ENCODE data around the gene SLC22A23.

The SLC22A23 gene

GRCh38 chr6:3422435-3423070 lies 34.3 kb downstream of the SLC22A23 start:
- in situ Hi-C loops (cut with HindIII; ENCODE audit: low pct_unique_long_range_greater_than_20kb, low sequenced_read_pairs) = no loop called here
- no peak for TF ChIP-seq JUND (IDR thresholded peaks at IDR 0.05; ENCODE audit: low read depth)
- DNase-seq (ENCODE audit: low read depth in 1 of 2, low spot score in 1 of 2) = no peak

- in situ Hi-C loops (cut with HindIII; ENCODE audit: low pct_unique_long_range_greater_than_20kb, low sequenced_read_pairs) = no loop called here
- TF ChIP-seq JUND (IDR thresholded peaks at IDR 0.05; ENCODE audit: low read depth) = no peak
- no peak for DNase-seq (ENCODE audit: low read depth in 1 of 2, low spot score in 1 of 2)
Observed at GRCh38 chr6:3421791-3422434, 34.9 kb downstream of the SLC22A23 start.

DNA sequence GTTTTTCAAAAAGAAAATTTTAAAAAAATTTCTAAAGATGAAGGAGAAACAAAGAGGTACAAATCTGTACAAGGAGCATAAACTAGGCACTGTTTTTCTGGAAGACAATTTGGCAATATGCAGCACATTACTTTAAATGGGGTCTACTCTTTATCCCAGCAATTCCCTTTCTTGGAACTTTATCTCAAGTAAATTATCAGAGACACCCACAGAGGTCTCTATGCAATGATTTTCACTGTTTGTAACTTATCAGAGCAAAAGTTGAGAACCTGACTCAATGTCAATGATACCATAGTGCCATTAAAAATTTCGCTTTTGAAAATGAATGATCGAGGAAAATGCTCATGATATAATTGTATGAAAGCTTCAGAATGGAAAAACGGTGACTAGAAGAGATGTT lies 35.7 kb downstream of the SLC22A23 start:
- no peak for TF ChIP-seq JUND (IDR thresholded peaks at IDR 0.05; ENCODE audit: low read depth)
- in situ Hi-C loops (cut with HindIII; ENCODE audit: low pct_unique_long_range_greater_than_20kb, low sequenced_read_pairs) = no loop called here
- no peak for DNase-seq (ENCODE audit: low read depth in 1 of 2, low spot score in 1 of 2)

GRCh38 chr6:3419624-3420272 lies 37.1 kb downstream of the SLC22A23 start:
- in situ Hi-C loops (cut with HindIII; ENCODE audit: low pct_unique_long_range_greater_than_20kb, low sequenced_read_pairs) = no loop called here
- TF ChIP-seq JUND (IDR thresholded peaks at IDR 0.05; ENCODE audit: low read depth) = no peak
- DNase-seq (ENCODE audit: low read depth in 1 of 2, low spot score in 1 of 2) = peak in 1 of 2 experiments; percentile 44

DNA sequence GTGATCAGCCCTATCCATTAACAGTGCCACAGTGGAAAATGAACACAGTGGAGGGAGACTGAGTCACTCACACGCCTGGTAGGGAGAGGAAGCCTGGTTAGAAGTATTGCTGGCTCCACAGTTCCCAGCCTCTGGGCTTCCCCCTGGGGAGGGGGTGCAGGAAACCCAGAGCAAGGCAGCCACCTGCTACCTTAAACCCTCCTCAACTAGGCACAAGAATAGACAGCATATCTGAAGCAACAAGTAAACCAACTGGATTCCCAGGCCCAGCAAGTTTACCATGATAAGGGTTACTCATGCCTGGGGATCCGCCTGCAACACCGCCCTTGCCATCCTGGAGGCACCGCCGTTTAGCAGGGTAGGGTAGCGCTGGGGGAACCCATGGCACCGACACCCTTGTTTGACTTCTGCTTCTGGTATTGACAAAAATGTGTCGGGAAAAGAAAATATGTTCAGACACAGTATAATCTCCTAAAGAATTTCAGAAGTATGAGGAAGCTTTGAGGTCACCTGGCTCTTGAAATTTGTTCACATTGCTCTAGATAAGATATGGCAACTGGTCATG lies 38.3 kb downstream of the SLC22A23 start:
- in situ Hi-C loops (cut with HindIII; ENCODE audit: low pct_unique_long_range_greater_than_20kb, low sequenced_read_pairs) = no loop called here
- no peak for TF ChIP-seq JUND (IDR thresholded peaks at IDR 0.05; ENCODE audit: low read depth)
- peak in 1 of 2 experiments; percentile 52 for DNase-seq (ENCODE audit: low read depth in 1 of 2, low spot score in 1 of 2)

- in situ Hi-C loops (cut with HindIII; ENCODE audit: low pct_unique_long_range_greater_than_20kb, low sequenced_read_pairs) = no loop called here
- DNase-seq (ENCODE audit: low read depth in 1 of 2, low spot score in 1 of 2) = no peak
- TF ChIP-seq JUND (IDR thresholded peaks at IDR 0.05; ENCODE audit: low read depth) = no peak
Observed at GRCh38 chr6:3417473-3417872, 39.4 kb downstream of the SLC22A23 start.

GRCh38 chr6:3415490-3415889 lies 41.4 kb downstream of the SLC22A23 start:
- no peak for DNase-seq (ENCODE audit: low read depth in 1 of 2, low spot score in 1 of 2)
- no peak for TF ChIP-seq JUND (IDR thresholded peaks at IDR 0.05; ENCODE audit: low read depth)
- in situ Hi-C loops (cut with HindIII; ENCODE audit: low pct_unique_long_range_greater_than_20kb, low sequenced_read_pairs) = no loop called here

GRCh38 chr6:3415082-3415453 lies 41.8 kb downstream of the SLC22A23 start:
- TF ChIP-seq JUND (IDR thresholded peaks at IDR 0.05; ENCODE audit: low read depth) = no peak
- in situ Hi-C loops (cut with HindIII; ENCODE audit: low pct_unique_long_range_greater_than_20kb, low sequenced_read_pairs) = no loop called here

GRCh38 chr6:3414327-3415081 lies 42.3 kb downstream of the SLC22A23 start:
- peak in 1 of 2 experiments; percentile 53 for DNase-seq (ENCODE audit: low read depth in 1 of 2, low spot score in 1 of 2)
- TF ChIP-seq JUND (IDR thresholded peaks at IDR 0.05; ENCODE audit: low read depth) = no peak
- in situ Hi-C loops (cut with HindIII; ENCODE audit: low pct_unique_long_range_greater_than_20kb, low sequenced_read_pairs) = no loop called here

More at GRCh38 chr6:3415082-3415453, 41.8 kb downstream of the SLC22A23 start:
- DNase-seq (ENCODE audit: low read depth in 1 of 2, low spot score in 1 of 2) = no peak

DNA sequence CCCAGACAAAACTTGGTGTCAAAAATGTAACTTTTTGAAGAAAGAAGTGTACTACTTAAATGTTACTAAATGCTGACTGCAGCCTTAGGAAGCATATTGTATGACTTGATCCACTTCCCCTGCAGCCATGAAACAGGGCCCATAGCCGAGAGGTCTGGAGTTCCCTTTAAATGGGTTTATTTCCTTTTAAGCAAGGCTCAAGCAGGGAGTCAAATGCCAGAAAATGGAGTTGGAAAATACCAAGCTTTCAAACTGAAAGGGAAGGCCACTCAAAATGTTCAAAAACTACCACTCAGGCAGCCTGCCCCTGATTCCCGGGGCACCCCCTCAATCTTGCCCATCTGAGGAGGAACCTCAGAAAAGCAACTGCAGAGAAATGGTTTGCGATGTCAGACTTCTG lies 43.3 kb downstream of the SLC22A23 start:
- DNase-seq (ENCODE audit: low read depth in 1 of 2, low spot score in 1 of 2) = no peak
- in situ Hi-C loops (cut with HindIII; ENCODE audit: low pct_unique_long_range_greater_than_20kb, low sequenced_read_pairs) = no loop called here
- no peak for TF ChIP-seq JUND (IDR thresholded peaks at IDR 0.05; ENCODE audit: low read depth)

DNA sequence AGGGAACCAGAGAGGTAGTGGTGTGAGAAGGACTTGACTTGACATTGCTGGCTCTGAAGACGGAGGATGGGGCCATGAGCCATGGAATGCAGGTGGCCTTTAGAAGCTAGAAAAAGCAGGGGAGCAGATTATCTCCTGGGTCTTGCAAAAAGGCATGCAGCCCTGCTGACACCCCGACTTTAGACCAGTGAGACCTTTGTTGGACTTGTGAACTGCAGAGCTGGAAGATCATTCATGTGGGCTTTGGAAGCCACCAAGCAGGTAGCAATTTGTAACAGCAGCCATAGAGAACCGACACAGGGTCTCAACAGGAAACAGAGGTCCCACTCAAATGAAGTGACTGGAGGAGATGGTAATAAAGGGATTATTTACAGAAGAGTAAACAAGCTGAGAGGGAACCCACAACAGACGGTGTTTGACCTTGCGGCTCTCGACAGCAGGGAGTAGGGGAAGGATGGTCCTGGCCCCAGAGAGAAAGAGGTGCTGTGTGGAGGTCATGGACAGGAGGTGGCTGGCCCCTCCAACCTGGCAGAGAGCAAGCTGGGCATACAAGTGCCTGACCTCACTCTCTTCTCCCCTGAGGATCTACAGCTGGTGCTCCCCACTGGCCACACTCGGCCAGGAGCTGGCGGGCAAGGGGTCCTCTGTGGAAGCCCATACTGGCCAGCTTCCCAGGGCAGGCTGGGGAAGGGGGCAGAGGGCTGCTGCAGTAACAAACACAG lies 43.9 kb downstream of the SLC22A23 start:
- no peak for DNase-seq (ENCODE audit: low read depth in 1 of 2, low spot score in 1 of 2)
- no peak for TF ChIP-seq JUND (IDR thresholded peaks at IDR 0.05; ENCODE audit: low read depth)
- in situ Hi-C loops (cut with HindIII; ENCODE audit: low pct_unique_long_range_greater_than_20kb, low sequenced_read_pairs) = no loop called here

Measured in T47D (cell line).